Right cardiac atrium (tissue), 5 donors: ENCODE results near the gene CRTAC1. TPM values are rescaled to one million over a fixed set of nuclear protein-coding genes. Genes with fewer than 3 reads are reported as not detected.
A peak's percentile ranks its signal among the peaks of the same experiment; 100 is the strongest.

Experiments
- ATAC-seq, 2 donors: fragments of 200-7000 bp; cut with Tn5 transposase; one replicate each; pipeline versions ENCODE4 v1.8.0 to v1.9.1; 2020; ENCODE audit warnings: moderate library complexity in 2 of 2, mild to moderate bottlenecking in 1 of 2
- DNase-seq, 3 donors: peaks; one replicate each; pipeline ENCODE4 v3.0.0-alpha.2; 2020
- H3K27ac ChIP-seq: one replicate; pipeline ENCODE4 v1.5.1; 2013; ENCODE audit warnings: mild to moderate bottlenecking, low read length, control low read depth, moderate library complexity
- H3K27me3 ChIP-seq: one replicate; pipeline ENCODE4 v1.6.1; 2013; ENCODE audit not compliant: control insufficient read depth, insufficient read depth
- H3K4me1 ChIP-seq: one replicate; pipeline ENCODE4 v1.6.1; 2013; ENCODE audit warnings: low read length; ENCODE audit not compliant: control insufficient read depth, insufficient read depth
- H3K4me3 ChIP-seq: one replicate; pipeline ENCODE4 v1.5.1; 2013; ENCODE audit warnings: low read length, control low read depth
- H3K9me3 ChIP-seq: one replicate; pipeline ENCODE4 v1.6.1; 2013; ENCODE audit warnings: low read length; ENCODE audit not compliant: control insufficient read depth
- WGBS: extraction: QIAGEN DNeasy Blood & Tissue Kit; methylation state at CpG from one replicate; pipeline ENCODE4 v1.1.7; 2013; 5-methylcytosine and 5-hydroxymethylcytosine counted together
- intact Hi-C, 4 donors: fragments of 100-400 bp; cut with DNase I; formaldehyde crosslinking; loops; one replicate each; pipeline versions ENCODE4 v1.11.0 to v1.14.0; 2022 to 2023
- polyA plus RNA-seq: library from polyadenylated mRNA; stranded (reverse); fragments of 200-250 nt; gene quantifications from one replicate; pipeline ENCODE4 v1.2.3, GENCODE V29; 2013
- total RNA-seq, 4 donors: library from RNA; stranded (reverse); fragmentation: NEBNext Ultra II Directional; extraction: Animal tissue kit (Norgen Biotek cat#: 25700); gene quantifications; one replicate each; pipeline ENCODE4 v1.2.1, GENCODE V29; 2021
- donor health status: healthy with polysubstance abuse.
- donor health status: DM: no; HTN: yes; CAD: no.
- donor health status: DM: no; HTN: no; CAD: no.
- donor health status: DM: no; HTN: yes; CAD: no; lungs with severe emphysema.
- donor health status: DM: yes; HTN: yes; CAD: no.

CRTAC1 gene
- total and polyA plus RNA-seq, 5 donors: 7.3 to 38.2 (median 12.9) TPM

DNA sequence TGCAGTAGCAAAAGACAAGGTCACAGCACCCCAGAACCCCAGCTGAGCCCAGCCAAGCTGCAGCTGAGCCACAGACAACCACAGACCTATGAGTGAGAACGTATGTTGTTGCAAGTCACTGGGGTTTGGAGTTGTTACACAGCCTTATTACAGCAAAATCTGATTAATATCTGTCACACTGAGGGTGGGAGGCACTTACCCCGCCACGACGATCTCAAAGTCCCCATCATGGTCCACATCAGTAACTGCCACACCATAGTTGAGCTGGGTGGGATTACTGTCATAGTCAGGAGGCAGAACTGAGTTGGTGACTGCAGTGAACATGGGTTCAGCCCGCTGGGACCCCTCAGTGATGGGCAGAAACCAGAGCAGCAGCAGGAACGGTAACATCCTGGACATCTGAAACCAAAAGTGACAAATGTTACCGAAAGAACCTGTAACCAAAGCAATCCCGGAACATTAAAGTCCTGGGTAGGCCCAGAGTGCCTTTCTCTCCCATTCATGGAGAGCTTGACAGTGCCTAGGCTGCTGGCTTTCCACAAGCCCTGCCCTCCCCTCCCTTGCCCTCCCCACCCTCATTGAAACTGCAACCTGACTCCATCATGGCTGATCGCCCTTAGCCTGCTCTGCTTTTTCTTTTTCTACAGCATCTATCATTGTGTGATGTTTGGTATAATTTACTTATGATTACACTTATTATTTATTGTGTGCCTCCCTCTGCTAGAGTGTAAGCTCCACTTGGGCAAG lies 19.3 kb downstream of the CRTAC1 start:
- no peaks in the 10 kb centered on the region for H3K27me3 ChIP-seq
- intact Hi-C loops: no loop called here
- no peak for DNase-seq
- H3K4me1 ChIP-seq: no peaks in the 10 kb centered on the region
- no peak for ATAC-seq
- H3K9me3 ChIP-seq: no peaks in the 10 kb centered on the region
- no peak overlapping the region for H3K4me3 ChIP-seq
- 70% methylated on average over 9 of the region's 9 CpGs for WGBS
- H3K27ac ChIP-seq: no peak overlapping the region

GRCh38 chr10:98006266-98006665 lies 24.2 kb downstream of the CRTAC1 start:
- Histone ChIP-seq H3K9me3 (no peaks in the 10 kb centered on the region), H3K4me3 (no peak overlapping the region), H3K4me1 (no peaks in the 10 kb centered on the region), H3K27me3 (no peaks in the 10 kb centered on the region), H3K27ac (no peak overlapping the region)
- 11% methylated on average over 12 of the region's 12 CpGs for WGBS
- DNase-seq (no peak), ATAC-seq (peak in 1 of 2 donors; percentile 68)
- intact Hi-C loops: no loop called here

DNA sequence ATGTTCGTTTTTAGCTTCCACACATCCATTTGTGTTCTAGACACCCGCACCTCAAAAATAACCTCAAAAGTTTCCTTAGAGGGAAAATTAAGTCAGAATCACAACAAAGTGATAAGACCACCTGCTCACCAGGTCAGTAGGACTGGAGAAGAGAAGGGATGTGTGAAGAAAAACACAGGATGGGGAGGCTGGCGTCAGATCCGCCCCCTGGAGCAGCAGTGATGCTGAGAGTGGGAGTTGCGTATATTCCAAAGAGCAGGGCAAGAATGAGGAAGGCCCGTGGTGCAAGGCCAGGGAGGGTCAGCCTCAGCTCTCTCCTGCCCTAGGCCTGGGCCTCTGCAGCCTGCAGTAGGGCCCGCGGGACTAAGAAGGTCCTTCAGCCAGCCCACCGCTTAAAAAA lies 28.7 kb downstream of the CRTAC1 start:
- Histone ChIP-seq H3K27ac (no peak overlapping the region), H3K27me3 (no peaks in the 10 kb centered on the region), H3K9me3 (no peaks in the 10 kb centered on the region), H3K4me1 (no peaks in the 10 kb centered on the region), H3K4me3 (no peak overlapping the region)
- intact Hi-C loops: no loop called here
- ATAC-seq (no peak), DNase-seq (no peak)
- 71% methylated on average over 9 of the region's 9 CpGs for whole genome bisulfite sequencing

GRCh38 chr10:98000346-98000745 lies 30.1 kb downstream of the CRTAC1 start:
- no peak overlapping the region for H3K4me3 ChIP-seq

GRCh38 chr10:97999923-98000248 lies 30.5 kb downstream of the CRTAC1 start:
- Histone ChIP-seq H3K27ac (no peak overlapping the region), H3K4me1 (no peaks in the 10 kb centered on the region), H3K9me3 (no peaks in the 10 kb centered on the region), H3K27me3 (no peaks in the 10 kb centered on the region), H3K4me3 (no peak overlapping the region)
- ATAC-seq (no peak), DNase-seq (no peak)
- intact Hi-C loops: no loop called here
- 76% methylated on average over 2 of the region's 2 CpGs for WGBS

More at GRCh38 chr10:98000346-98000745, 30.1 kb downstream of the CRTAC1 start:
- Histone ChIP-seq H3K27me3 (no peaks in the 10 kb centered on the region), H3K4me1 (no peaks in the 10 kb centered on the region), H3K9me3 (no peaks in the 10 kb centered on the region), H3K27ac (no peak overlapping the region)
- intact Hi-C loops: no loop called here
- peak in 1 of 2 donors; percentile 48 for ATAC-seq
- WGBS: 89% methylated on average over 11 of the region's 11 CpGs
- no peak for DNase-seq

DNA sequence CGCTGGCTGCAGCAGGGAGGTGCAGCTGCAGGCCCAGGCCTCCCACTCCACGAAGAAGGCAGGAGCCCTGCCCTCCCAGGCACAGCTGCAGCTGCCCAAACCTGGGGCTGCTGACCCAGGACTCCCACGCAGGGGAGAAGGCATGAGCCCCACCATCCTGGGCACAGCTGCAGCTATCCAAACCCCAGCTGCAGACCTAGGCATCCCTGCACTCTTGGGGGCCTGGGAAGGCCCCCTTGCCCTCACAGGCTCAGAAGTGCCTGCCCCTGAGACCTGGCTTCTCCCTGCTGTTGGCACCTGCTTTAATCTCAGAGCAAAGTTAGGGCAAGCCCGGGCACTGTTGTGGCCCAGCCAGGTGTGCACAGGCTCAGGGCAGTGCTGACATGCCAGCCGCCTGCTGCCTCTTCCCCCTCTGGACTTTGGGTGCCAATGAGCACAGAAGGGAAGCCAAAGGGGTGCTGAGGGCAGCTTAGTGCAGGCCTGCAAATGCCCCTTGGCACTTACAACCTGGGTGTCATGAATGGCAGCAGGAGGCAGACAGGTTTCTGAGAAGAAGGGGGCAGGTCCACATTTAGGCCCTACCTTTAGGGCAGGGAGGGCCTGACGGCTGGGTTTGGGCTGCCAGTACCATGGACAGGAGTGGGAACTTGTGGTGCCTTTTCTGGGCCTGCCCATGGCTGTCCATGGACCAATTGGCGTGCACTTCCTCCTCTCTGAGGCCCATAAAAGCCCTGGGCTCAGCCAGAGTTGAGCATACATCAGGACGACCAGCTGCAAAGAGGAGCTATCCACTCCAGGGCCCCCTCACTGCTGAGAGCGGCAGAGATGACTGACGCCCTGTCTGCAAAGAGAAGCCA lies 31.1 kb downstream of the CRTAC1 start:
- DNase-seq (no peak), ATAC-seq (no peak)
- Histone ChIP-seq H3K4me1 (no peaks in the 10 kb centered on the region), H3K27ac (no peak overlapping the region), H3K27me3 (no peaks in the 10 kb centered on the region), H3K4me3 (no peak overlapping the region), H3K9me3 (no peaks in the 10 kb centered on the region)
- WGBS: 74% methylated on average over 10 of the region's 10 CpGs
- intact Hi-C loops: no loop called here

- ATAC-seq (no peak), DNase-seq (no peak)
- Histone ChIP-seq H3K4me1 (no peaks in the 10 kb centered on the region), H3K9me3 (no peaks in the 10 kb centered on the region), H3K27ac (no peak overlapping the region), H3K4me3 (no peak overlapping the region), H3K27me3 (no peaks in the 10 kb centered on the region)
- 21% methylated on average over 2 of the region's 2 CpGs for WGBS
- intact Hi-C loops: no loop called here
Observed at GRCh38 chr10:97991871-97992270, 38.5 kb downstream of the CRTAC1 start.

DNA sequence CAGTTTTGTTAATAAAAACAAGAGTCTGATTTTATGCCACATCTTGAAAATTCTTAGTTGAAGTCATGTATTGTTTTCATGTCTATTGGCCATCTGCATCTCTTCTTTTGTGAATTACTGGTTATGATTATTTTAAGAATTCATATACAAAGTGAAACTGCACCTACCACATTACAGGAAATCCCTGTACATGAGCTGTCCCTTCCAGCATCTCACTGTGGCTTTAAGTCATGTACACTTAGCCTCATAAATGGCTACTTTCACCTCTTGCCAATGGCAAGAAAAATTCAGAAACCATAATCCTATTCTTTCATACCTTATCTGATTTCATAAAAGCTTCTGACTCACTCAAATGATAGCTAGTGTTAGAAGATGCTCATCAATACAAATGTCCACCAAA lies 48.6 kb downstream of the CRTAC1 start:
- intact Hi-C loops: no loop called here
- ATAC-seq: no peak
- H3K27me3 ChIP-seq: no peaks in the 10 kb centered on the region

GRCh38 chr10:97977673-97978072 lies 52.7 kb downstream of the CRTAC1 start:
- DNase-seq (no peak), ATAC-seq (no peak)
- H3K4me1 ChIP-seq: no peaks in the 10 kb centered on the region
- H3K27ac ChIP-seq: no peak overlapping the region
- 69% methylated on average over 3 of the region's 3 CpGs for WGBS
- intact Hi-C loops: no loop called here
- H3K4me3 ChIP-seq: no peak overlapping the region
- H3K9me3 ChIP-seq: no peaks in the 10 kb centered on the region
- peaks cover 2% of the 10 kb centered on the region for H3K27me3 ChIP-seq

More for the DNA sequence above, 48.6 kb downstream of the CRTAC1 start:
- H3K4me3 ChIP-seq: no peak overlapping the region
- H3K9me3 ChIP-seq: no peaks in the 10 kb centered on the region
- no peaks in the 10 kb centered on the region for H3K4me1 ChIP-seq
- H3K27ac ChIP-seq: no peak overlapping the region
- DNase-seq: no peak

DNA sequence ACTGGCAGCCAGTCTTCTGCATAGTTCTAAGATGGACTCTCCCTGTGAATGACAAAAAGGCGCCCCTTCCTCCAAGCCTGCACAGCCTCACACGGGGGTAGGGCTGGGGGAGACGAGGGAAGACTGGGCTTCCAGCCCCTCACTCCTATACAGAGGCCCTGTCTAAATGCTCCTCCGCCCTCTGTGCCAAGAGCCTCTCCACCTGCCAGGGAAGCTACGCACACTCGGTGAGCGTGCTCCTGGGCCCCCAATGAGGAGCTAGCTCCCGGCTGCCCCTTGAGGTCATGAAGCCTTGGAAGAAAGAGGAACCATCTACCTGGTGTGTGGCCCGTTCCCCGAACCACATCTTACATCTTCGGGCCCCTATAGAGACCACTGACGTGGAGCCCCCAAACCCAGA lies 54.8 kb downstream of the CRTAC1 start:
- intact Hi-C loops: no loop called here
- H3K4me1 ChIP-seq: no peaks in the 10 kb centered on the region
- DNase-seq (no peak), ATAC-seq (no peak)
- H3K9me3 ChIP-seq: no peaks in the 10 kb centered on the region
- H3K27me3 ChIP-seq: peaks cover 2% of the 10 kb centered on the region
- WGBS: 85% methylated on average over 12 of the region's 12 CpGs
- no peak overlapping the region for H3K4me3 ChIP-seq
- H3K27ac ChIP-seq: no peak overlapping the region
